ENCODE measurements around the gene PDGFRA. TPM values are rescaled to one million over a fixed set of nuclear protein-coding genes. Genes with fewer than 3 reads are reported as not detected.

The PDGFRA gene
- total RNA-seq, 1 donor from 2014 or later, result 138 TPM

DNA sequence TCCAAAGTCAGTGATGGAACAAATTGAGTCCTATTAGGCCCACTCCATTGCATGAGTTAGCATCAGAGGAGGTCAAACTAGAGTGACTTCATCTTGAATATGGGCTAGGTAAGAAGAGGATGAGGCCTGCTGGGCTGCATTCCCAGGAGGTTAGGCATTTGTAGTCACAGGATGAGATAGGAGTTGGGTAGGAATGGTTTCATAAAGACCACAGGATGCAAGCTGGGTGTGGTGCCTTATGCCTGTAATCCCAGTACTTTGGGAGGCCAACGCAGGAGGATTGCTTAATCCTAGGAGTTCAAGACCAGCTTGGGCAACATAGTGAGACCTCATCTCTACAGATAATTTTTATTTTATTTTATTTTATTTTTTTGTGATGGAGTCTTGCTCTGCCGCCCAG is 26.8 kb downstream of the PDGFRA start:
- no peak for DNase-seq

DNA sequence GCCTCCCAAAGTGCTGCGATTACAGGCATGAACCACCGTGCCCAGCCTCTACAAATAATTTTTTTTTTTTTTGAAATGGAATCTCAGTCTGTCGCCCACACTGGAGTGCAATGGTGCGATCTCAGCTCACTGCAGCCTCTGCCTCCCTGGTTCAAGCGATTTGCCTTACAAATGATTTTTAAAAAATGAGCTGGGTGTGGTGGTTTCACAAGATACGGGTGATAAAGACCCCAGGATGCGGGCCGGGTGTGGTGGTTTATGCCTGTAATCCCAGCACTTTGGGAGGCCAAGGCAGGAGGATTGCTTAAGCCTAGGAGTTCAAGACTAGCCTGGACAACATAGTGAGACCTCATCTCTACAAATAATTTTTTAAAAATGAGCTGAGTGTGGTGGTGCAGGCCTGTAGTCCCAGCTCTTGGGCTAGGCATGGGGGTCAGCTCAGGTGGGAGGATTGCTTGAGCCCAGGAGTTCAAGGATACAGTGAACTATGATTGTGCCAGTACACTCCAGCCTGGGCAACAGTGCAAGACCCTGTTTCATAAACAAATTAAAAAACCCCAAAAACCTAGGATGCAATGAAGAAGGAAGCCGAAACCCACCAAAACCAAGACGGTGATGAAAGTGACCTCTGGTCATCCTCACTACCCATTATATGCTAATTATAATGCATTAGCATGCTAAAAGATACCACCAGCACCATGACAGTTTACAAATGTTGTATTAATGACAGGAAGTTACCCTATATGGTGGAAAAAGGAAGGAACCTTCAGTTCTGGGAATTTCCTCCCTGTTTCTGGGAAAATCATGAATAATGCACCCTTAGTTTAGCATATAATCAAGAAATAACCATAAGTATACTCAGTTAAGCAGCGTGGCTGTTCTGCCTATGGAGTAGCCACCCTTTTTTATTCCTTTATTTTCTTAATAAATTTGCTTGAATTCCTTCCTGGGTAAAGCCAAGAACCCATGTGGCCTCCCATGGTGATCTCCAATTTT is 27.7 kb downstream of the PDGFRA start:
- DNase-seq, result no peak

DNA sequence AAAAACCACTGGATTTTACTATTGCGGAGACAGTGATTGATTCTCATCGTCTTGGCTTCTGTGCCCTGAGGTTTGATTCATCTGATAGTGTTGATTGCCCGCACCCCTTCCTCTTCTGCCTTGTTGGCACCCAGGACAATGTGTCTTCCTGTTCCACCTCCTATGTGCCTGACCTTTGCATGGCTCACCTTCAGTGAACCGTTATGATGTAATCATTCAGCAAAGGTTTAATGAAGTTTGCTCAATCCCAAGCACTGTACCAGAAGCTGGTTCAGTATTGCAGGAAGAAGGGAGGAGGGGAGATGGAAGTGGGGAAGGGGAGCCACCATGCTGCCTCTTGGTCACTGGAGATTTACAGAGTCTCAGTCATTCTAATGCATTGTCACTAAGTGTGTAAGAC is 36.3 kb downstream of the PDGFRA start:
- DNase-seq, result no peak

DNA sequence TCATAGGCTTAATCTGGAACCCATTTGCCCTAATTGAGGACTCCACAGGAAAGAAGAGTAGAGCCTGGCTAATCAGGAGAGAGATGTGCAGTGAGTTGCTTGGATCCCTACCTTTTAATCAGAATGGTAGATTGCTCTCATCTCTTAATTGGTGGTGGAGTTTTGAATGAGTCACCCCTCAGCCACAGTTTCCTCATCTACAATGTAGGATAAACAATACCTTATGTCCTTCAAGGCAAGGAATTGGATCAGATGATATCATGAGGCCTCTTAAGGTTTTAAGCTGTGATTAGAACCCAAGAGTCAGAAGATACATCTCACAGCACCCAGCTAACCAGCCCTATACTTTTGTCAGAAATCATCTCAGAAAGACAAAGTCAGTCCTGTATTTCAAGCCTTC is 39.1 kb downstream of the PDGFRA start:
- DNase-seq, result no peak

DNA sequence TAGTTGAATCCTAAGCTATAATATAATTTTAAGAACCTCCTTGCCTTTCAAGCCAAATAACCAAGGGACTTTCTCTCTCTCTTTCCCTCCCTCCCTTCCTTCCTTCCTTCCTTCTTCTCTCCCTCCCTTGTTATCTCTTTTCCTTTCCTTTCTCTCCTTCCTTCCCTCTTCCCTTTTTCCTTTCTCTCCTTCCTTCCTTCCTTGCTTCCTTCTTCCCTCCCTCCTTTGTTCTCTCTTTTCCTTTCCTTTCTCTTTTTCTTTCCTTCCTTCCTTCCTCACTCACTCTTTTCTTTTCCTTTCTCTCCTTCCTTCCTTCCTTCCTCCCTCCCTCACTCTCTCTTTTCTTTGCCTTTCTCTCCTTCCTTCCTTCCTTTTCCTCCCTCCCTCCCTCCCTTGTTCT is 42.4 kb downstream of the PDGFRA start:
- DNase-seq, result no peak

DNA sequence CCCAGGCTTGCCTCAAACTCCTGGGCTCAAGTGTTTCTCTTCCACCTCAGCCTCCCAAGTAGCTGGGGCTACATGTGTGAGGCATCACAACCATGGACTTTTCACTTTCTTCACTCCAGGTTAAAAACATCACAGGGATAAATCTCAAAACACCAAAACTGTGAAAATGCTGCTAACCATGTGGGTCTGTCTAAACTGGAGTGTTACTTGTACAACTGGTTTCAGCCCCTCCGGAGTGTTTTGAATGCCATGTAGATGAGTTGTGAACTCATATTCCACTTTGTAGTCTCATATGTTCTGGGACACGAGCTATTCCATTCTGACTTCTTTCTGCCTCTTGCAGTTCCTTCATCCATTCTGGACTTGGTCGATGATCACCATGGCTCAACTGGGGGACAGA is 43.0 kb downstream of the PDGFRA start:
- no peak for DNase-seq

DNA sequence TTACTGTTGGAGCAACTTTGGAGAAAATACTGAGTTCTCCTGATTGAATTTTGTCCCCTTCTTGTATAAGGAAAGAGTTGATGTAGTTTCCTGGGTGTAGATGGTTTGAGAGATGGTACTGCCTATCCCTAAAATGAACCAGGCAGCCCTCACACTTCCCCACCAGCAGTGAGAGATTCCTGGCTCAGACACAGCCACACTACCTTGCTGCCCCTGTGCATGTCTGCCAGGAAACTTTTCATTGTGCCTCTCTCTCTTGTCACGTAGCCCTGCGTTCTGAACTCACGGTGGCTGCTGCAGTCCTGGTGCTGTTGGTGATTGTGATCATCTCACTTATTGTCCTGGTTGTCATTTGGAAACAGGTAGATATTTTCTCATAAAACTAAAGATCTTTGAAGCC is 45.2 kb downstream of the PDGFRA start:
- no peak for DNase-seq

DNA sequence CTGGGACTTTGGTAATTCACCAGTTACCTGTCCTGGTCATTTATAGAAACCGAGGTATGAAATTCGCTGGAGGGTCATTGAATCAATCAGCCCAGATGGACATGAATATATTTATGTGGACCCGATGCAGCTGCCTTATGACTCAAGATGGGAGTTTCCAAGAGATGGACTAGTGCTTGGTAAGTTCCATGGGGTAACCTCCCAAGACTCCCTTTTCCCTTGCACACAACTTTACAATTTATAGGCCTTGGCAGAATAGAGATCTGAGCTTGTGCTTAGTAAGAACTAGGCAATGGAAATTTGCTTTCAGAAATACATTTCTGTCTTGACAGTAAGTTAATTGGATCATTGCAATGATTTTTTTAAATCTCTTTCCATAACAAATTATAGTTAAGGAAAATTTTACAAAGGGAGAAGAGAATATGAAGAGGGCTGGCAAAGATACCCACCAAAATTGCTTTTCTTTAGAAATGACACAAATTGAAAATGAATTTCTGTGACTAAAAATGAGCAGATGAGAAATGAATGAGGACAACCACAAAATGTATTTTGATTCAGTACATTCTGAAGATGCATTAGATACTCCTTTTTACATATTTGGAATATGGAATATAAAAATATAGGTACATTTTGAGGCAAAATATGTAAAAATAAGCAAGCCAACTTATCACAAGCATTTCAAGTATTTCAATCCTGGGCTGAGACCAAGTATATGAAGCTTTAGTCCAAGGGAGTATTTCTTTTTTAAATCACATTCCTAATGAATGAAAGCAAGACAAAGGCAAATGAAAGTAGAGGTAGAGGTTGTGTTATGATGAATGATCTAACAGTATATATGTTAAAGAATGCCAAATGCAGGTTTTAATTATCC is 45.9 kb downstream of the PDGFRA start:
- no peak for DNase-seq

DNA sequence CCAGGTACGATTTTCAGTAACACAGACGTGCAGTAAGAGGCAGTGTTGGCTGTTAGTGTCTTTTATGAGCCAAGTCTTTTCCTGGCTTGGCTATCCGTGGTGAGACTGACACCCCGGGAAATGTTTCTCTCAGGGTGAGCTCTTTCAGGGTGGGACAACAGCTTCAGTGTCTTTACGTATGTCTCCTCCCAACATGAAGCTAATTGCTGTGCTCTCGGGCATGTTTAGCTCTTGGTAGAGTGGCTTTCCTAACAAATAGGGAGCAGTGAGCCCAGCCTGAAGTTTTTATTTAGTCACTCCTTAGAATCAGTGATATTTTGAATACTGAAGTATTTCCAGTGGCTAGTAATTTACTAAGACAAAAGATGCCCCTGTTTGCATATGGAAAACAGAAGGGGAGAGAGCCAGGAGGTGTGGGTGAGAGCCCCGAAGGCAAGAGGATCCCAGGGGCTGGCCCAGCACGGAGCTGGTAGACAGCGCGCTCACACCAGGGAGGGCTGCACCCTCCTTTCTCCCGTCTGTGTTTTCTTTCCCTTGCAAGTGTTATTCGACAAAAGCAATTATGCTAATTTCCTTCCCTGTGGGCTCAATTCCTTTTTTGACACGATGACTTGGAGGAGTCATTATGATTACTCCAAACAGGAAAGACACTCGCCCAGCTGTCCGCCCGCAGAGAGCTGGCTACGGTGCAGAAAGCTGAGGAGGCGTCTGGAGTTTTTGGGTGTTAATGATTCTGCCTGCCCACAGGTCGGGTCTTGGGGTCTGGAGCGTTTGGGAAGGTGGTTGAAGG is 47.7 kb downstream of the PDGFRA start:
- DNase-seq, result no peak

DNA sequence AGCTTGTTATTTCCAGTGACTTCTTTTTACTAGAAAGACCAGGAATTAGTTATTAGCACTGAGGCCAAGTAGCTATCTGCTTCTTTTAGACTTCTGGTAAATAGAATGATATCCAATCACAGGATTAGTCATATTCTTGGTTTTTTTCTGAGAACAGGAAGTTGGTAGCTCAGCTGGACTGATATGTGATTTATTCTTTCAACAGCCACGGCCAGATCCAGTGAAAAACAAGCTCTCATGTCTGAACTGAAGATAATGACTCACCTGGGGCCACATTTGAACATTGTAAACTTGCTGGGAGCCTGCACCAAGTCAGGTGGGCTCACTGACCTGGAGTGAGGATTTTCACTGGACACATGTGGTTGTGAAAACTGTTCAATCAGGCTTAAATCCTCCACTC is 48.6 kb downstream of the PDGFRA start:
- no peak for DNase-seq

DNA sequence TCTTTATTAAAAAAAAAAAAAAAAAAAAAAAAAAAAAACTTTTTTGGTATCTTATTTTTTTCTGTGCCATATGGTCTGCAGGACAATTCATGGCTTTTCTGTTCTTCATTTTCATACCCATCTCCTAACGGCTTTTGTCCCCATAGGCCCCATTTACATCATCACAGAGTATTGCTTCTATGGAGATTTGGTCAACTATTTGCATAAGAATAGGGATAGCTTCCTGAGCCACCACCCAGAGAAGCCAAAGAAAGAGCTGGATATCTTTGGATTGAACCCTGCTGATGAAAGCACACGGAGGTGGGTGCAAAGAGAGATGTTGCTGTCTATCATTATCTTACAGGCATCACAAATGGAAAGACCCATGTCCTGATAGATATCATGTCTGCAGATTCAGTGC is 49.1 kb downstream of the PDGFRA start:
- DNase-seq, result no peak

DNA sequence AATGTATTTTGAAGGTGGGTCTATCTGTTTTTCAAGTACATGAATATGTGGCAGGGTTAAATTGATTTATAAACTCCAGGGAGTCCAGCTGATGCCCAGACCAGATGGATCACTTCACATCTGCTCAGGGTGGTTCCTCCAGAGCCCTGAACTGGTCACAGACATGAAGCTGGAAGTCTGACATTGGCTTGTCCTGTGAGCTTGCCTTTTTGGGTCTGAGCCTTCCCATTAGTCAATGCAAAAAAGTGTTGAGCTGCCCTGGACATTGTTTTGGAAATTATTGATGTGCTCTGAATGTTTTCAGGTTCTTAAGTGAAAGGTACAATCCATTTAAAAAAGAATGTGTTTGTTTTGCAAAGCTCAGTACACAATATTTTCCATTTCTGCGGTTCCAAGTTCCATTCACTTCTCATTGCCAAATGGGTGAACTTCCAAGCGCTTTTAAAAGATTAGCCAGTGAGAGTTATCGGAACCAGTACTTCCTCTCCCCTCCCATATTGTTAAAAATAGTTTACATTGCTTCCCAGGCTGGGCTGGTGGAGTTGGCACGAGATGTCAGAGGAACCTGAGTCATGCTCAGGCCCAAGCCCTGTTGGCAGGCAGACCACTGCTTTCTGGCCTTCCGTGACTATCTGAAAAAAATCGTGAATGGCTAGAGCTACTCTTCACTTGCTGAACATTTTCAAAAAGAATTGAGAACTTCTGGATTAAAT is 52.1 kb downstream of the PDGFRA start:
- peak; percentile 58 for DNase-seq

DNA sequence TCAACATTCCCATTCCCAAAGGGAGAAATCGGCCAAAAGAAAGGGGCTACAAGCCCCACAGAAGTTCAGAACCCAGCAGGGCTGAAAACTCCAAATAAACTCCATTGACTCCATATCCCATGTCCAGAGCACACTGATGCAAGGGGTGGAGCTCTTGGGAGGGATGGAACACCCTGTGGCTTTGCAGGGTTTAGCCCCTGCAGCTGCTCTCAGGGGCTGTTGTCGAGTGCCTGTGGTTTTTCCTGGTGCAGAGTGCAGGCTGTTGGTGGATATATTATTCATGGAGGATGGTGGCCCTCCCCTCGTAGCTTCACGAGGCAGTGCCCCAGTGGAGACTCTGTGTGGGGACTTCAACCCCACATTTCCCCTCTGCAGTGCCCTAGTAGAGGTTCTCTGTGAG is 53.7 kb downstream of the PDGFRA start:
- no peak for DNase-seq

DNA sequence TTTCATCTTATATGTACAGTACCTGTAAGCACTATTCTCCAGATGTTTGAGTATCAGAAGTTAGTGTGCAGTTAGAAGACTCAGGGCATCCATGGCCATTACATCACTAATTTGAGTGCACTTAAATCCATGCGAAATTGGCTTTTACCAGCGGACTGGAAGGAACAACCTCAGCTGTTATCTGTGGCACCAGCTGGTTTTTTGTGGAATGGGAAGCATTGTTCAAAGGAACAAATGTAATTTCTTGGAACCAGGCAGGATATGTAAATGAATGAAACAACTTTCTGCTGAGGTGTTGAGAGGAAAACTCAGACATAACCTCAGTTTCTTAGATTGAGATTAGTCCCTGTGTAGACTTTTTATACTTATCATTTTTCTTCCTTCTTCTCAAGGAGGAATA is 60.2 kb downstream of the PDGFRA start:
- no peak for DNase-seq

DNA sequence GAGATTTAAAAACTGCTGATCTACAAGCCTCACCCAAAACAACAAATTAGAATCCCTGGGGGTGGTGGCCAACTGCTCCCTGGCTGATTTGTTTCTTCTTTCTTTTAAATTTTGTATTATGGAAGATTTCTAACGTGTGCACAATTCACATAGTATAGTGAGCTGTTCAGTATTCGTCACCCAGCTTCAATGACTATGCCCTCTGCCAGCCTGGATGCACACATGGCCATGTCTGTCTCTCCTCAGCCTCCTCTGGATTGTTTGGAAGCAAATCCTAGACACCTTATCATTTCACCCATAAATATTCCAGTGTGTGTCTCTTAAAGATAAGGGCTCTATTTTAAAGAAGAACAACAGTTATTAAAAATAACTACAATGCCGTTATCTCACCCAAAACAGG is 61.9 kb downstream of the PDGFRA start:
- DNase-seq, result no peak

DNA sequence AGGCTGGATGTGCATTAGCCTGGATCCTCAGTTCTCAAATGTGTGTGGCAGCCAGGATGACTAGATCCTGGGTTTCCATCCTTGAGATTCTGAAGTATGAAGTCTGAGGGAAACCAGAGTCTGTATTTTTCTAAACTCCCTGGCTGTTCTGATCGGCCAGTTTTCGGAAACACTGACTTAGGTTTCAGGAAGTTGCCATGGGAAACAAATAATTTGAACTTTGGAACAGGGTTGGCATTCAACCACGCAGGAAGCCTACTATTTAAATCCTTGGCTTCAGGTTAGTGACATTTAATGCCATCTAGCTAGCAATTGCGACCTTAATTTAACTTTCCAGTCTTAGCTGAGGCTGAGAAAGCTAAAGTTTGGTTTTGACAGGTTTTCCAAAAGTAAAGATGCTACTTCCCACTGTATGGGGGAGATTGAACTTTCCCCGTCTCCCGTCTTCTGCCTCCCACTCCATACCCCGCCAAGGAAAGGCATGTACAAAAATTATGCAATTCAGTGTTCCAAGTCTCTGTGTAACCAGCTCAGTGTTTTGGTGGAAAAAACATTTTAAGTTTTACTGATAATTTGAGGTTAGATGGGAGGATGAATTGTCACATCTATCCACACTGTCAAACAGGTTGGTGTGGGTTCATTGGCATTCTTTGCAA is 67.6 kb downstream of the PDGFRA start:
- DNase-seq, result no peak

DNA sequence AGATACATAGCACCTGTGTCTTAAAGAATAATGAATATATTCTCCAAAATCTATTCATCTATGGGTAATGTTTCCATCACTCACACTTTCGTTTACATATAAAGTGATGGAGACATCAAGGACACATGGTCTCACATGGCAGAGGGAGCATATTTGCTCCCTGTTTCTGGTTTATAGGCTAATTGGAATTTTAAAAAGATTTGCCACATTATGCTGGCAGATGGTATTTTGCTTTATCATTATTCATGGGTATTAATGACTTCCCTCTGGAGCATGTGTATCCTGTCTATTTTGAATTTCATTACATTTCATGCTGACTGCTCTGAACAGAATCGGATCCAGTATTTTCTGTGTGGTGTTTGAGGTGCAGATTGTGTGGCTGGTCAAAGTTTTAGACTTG is 79.0 kb downstream of the PDGFRA start:
- DNase-seq, result no peak

DNA sequence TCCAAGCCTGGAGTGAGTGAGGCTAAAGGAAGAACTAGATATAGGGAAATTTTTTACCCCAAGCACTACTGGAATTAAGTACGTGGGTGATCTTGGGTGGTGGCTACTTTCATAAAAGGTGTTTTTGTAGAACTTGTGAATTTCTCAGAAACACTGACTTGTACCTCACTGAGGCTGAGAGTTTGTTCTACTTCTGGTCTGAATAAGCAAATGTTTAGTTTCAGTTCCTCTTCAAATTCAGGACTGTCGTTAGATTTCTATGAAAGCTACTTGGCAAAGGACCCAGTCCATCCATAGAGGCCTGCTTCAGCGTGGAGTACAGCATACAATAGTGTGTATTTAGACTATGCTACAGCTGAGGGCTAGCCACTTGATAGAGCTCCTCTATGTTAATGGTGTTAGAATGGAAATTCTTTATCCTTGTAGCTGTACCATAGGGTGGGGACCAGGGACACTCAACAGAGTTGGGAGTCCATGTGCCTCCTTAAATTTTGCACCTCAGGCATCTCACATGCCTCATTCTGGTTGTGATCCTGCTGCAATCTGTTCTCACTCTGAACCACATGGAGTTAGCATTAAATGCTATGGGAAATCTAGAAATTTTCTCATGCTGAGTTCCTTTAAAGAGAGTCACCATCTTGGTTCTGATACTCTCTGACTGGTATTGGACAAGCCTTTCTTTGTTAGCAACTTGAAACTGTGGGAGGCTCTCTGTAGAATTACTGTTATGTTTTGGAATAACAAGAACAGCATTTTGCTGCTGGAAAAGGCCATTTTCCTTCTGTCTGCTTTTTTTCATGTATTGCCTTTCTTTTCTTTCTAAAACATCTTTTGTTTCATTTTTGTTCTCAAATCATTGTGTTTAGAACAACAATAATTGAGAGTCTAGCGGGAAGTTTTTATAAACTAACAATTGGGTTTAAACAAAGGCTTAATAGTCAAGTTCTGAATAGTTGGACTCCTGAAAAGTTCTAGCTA is 86.8 kb downstream of the PDGFRA start:
- peak; percentile 46 for DNase-seq

DNA sequence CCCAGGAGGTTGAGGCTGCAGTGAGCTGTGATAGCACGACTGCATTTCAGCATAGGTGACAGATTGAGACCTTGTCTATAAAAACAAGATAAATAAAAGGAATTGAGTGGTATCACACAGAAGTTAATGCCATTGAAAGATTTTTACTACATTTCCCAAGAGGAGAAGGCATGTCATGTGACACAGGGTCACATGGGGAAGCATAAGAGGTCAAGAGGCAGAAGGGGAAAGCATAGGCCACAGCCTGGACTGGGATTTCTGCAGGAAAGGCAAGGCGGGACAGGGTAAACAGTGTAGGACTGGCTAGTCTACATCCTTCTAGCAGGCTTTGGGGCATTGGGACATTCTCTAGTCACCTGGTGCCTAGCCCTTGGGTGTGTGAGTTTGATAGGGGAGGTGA is 88.6 kb downstream of the PDGFRA start:
- DNase-seq, result no peak

DNA sequence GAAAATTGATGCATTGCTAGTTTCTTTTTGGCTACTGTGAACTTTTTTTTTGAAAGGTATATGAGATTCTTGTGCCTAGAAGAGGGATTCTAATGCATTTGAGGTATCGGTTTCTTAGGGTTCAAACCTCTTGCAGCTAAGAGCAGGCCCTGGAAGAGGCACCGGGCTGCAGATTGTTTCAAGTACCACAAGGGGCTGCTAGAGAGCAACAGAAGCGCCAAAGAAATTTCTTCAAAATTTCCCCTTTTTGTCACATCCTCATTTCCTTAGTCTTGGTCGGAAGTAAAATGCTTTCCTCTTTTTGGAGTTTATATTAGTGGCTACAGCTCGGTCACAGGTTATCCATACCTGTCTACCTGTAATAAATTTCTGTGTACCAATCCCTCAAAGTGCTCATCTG is 89.8 kb downstream of the PDGFRA start:
- DNase-seq, result peak; percentile 50

Data from tongue (tissue), 2 donors.